DOHH2 (cell line): ENCODE measurements around the gene OPALIN.

ENCODE experiments used
- CTCF ChIP-seq: fragments of 200-600 bp; sonication (generic); IDR thresholded peaks from one replicate; pipeline ENCODE4 v1.5.1; 2014; ENCODE audit warnings: antibody characterized with exemption, mild to moderate bottlenecking, low read depth, low read length; ENCODE audit not compliant: poor library complexity, severe bottlenecking
- EZH2phosphoT487 ChIP-seq: fragments of 200-600 bp; sonication (generic); IDR thresholded peaks from 2 replicates; pipeline ENCODE4 v1.6.1; 2017; ENCODE audit warnings: borderline replicate concordance, mild to moderate bottlenecking, antibody characterized with exemption, low read length, moderate library complexity, mixed read lengths

- TF ChIP-seq CTCF (no peak), EZH2phosphoT487 (no peak)
Observed at GRCh38 chr10:96380821-96381220, 22.0 kb upstream of the OPALIN start.
